ENCODE data around the gene PPA2.

GRCh38 chr4:105417624-105418023 is 56.2 kb downstream of the PPA2 start:
- no peak for TF ChIP-seq CTCF (IDR thresholded peaks at IDR 0.05)
- no peak for TF ChIP-seq POLR2AphosphoS5 (IDR thresholded peaks at IDR 0.05; ENCODE audit: insufficient read depth in 1 of 2, low read depth in 1 of 2)
- TF ChIP-seq POLR2A (IDR thresholded peaks at IDR 0.05), result no peak

Measured in vagina (tissue), 2 donors.